ENCODE measurements around the gene POLG2. TPM values are rescaled to one million over a fixed set of nuclear protein-coding genes. Genes with fewer than 3 reads are reported as not detected.

Gene POLG2
- total RNA-seq, 4 donors from 2014 or later = 1.4 to 12.6 (median 6.6) TPM

DNA sequence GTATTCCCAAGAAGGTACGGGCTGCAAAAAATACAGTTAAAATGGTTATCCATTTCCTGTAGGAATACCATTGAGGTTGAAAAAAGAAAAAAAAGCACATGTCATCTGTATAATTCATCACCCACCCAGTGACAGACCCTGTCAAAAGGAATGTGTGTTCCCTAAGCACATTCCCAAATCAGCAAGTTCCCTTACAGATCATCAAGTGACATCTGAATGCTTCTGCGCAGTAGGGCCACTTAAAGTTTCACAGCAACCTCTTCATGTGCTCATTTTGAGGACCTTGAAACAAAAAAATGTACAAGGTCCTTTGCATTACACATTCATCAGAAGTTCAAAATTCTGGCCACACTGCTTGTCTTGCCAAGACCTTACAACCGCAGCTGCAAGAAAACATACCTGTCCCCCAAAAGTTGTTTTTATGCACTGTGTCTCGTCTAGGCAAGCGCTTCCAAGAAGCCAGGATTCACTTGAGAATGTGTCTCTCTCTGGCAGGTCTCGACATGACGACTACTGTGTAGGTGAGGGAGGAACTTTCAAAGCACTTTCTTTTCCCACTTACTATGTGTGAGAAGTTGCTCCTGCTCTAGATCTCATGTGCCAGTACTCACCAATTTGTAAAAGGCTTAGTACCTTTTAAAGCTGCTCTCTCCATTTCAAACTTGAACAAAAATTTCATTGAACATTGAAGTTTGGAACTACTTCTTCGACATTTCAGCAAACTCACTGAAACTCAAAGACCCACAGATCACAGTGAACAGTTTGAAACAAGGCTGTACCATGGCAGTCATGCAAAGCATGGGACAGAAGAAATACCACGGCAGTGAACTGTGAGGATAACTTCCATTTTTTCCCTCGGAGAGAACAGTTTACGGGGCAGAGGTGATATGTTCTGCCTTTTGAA lies 4.3 kb upstream of the POLG2 start:
- Histone ChIP-seq H3K9me3 (no peaks in the 10 kb centered on the region), H3K4me3 (no peak overlapping the region), H3K36me3 (peaks cover 31 to 74% of the 10 kb centered on the region in 2 donors), H3K27ac (peak overlapping the region in 2 of 4 donors; percentile 21 to 94), H3K4me1 (peaks cover 14 to 81% (median 18%) of the 10 kb centered on the region in 3 donors), H3K27me3 (no peaks in the 10 kb centered on the region)
- TF ChIP-seq, protein P1, sequence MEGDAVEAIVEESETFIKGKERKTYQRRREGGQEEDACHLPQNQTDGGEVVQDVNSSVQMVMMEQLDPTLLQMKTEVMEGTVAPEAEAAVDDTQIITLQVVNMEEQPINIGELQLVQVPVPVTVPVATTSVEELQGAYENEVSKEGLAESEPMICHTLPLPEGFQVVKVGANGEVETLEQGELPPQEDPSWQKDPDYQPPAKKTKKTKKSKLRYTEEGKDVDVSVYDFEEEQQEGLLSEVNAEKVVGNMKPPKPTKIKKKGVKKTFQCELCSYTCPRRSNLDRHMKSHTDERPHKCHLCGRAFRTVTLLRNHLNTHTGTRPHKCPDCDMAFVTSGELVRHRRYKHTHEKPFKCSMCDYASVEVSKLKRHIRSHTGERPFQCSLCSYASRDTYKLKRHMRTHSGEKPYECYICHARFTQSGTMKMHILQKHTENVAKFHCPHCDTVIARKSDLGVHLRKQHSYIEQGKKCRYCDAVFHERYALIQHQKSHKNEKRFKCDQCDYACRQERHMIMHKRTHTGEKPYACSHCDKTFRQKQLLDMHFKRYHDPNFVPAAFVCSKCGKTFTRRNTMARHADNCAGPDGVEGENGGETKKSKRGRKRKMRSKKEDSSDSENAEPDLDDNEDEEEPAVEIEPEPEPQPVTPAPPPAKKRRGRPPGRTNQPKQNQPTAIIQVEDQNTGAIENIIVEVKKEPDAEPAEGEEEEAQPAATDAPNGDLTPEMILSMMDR (IDR thresholded peaks at IDR 0.05) = no peak
- TF ChIP-seq POLR2AphosphoS5 (IDR thresholded peaks at IDR 0.05) (peak; percentile 17), EP300 (IDR thresholded peaks at IDR 0.05) (no peak), POLR2A (IDR thresholded peaks at IDR 0.05) (no peak)
- no peak for ATAC-seq
- 68 to 74% methylated on average over 10 to 11 of the region's 11 CpGs for WGBS, 2 donors (ENCODE audit: low coverage in 1 of 2)

DNA sequence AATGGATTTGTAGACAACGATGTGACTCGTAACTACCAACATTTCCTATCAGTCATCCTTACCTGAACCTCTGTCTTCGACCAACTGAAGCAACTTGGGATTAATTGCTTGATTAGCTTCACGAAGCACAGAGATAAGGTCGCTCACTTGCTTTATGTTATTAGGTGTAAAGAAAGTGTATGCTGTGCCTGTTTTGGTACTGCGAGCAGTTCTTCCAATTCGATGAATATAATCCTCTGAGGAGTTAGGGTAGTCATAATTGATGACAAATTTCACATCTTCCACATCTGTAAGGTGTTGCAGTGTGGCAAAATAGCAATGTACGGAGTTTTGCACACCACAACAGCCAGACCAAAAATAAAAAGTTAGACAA lies 3.6 kb upstream of the POLG2 start:
- Histone ChIP-seq H3K4me3 (no peak overlapping the region), H3K27me3 (no peaks in the 10 kb centered on the region), H3K36me3 (peaks cover 31 to 74% of the 10 kb centered on the region in 2 donors), H3K4me1 (peaks cover 14 to 88% (median 25%) of the 10 kb centered on the region in 3 donors), H3K9me3 (no peaks in the 10 kb centered on the region), H3K27ac (peak overlapping the region in 1 of 4 donors; percentile 0)
- TF ChIP-seq POLR2A (IDR thresholded peaks at IDR 0.05) = no peak
- TF ChIP-seq POLR2AphosphoS5 (IDR thresholded peaks at IDR 0.05) = no peak
- TF ChIP-seq, protein P1 (IDR thresholded peaks at IDR 0.05) = no peak
- TF ChIP-seq EP300 (IDR thresholded peaks at IDR 0.05) = no peak
- ATAC-seq = no peak
- 77 to 85% methylated on average over 8 of the region's 8 CpGs for WGBS, 2 donors (ENCODE audit: low coverage in 1 of 2)

DNA sequence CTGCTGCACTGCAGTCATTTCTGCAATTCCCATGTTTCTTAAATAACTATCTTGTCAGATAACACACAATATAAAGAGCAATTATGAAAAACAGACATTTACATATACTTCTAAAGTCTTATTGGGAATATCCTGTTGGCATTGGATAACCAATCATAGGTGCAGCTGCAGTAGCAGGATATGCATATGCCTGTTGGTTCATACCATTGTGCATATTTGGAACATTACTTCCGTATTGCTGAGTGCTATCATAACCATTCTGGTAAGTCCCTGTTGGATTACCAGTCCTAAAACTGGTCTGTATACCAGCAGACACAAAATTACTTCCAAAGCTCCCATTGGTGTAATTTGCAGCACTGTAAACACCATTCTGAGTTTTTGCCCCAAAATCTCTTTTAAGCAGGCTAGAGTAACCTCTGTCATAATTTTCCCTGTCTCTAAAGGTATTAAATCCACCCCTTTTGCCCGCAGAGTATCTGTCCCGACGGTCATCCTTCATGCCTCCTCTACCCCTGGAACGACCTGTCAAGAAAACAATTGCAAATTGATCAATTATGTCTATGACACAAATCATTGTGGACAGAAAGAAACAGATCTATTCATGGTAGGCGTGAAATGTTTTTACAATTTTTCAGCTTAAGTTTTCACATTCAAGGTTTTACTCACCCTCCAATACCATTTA lies 3.1 kb upstream of the POLG2 start:
- H3K36me3 ChIP-seq = peaks cover 31 to 74% of the 10 kb centered on the region in 2 donors
- ATAC-seq = no peak

DNA sequence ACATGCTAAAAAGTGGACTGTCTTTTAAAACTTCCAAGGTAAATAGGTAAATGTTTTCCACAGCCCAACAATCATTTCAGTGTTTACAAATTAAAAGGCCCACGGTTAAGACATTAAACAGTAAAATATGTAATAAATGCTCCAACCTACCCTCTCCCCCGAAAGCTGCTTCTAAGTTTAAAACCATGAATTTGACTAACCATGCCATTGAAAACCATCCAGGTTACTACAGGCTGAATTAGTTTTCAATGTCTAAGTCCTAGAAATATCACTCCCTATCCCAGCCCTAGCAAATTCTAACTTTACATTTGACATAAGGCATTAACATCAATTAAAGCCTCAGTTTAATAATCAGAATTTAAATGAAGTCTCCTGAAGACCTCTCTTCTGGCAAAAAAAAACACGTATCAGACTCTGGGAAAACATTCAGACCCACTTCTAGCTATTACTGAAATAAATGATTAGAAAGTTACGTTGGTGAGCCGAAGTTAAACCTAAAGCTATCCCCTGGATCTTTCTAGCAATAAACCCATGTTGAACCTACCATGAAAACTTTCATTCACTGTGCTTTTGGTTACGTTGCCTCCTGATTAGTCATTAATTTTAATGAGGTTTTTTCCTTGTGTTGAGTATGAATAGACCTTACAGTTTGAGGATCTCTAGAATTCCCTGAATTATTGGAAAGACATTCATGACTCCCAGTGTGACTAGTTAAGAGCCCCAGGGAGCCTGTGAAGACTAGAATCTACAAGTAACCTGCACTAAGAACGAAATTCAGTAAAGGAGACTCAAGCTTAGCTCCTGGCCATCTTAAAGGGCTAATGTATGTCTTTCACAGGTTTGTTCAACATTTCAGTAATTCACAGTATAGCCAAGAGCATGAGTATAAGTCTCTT lies 1.7 kb upstream of the POLG2 start:
- peaks cover 31 to 62% of the 10 kb centered on the region in 2 donors for H3K36me3 ChIP-seq
- 38 to 40% methylated on average over 7 of the region's 7 CpGs for WGBS, 2 donors (ENCODE audit: low coverage in 1 of 2)
- peak overlapping the region in 1 of 4 donors; percentile 84 for H3K27ac ChIP-seq

More for the DNA sequence above, 3.1 kb upstream of the POLG2 start:
- Histone ChIP-seq H3K4me1 (peaks cover 14 to 93% (median 27%) of the 10 kb centered on the region in 3 donors), H3K27ac (peak overlapping the region in 1 of 4 donors; percentile 0), H3K27me3 (no peaks in the 10 kb centered on the region), H3K4me3 (no peak overlapping the region), H3K9me3 (no peaks in the 10 kb centered on the region)
- 50 to 59% methylated on average over 6 of the region's 6 CpGs for WGBS, 2 donors (ENCODE audit: low coverage in 1 of 2)
- TF ChIP-seq, protein P1 (IDR thresholded peaks at IDR 0.05) = no peak
- TF ChIP-seq EP300 (IDR thresholded peaks at IDR 0.05) = no peak
- peak in 1 of 2 donors; percentile 8 for TF ChIP-seq POLR2A (IDR thresholded peaks at IDR 0.05)
- peak; percentile 25 for TF ChIP-seq POLR2AphosphoS5 (IDR thresholded peaks at IDR 0.05)

More for the DNA sequence above, 1.7 kb upstream of the POLG2 start:
- TF ChIP-seq POLR2A (IDR thresholded peaks at IDR 0.05) = no peak
- TF ChIP-seq POLR2AphosphoS5 (IDR thresholded peaks at IDR 0.05) = peak; percentile 17
- no peaks in the 10 kb centered on the region for H3K9me3 ChIP-seq
- H3K27me3 ChIP-seq = no peaks in the 10 kb centered on the region
- peaks cover 8 to 94% (median 23%) of the 10 kb centered on the region in 3 donors for H3K4me1 ChIP-seq
- no peak for ATAC-seq
- no peak overlapping the region for H3K4me3 ChIP-seq
